DOHH2 (cell line): Measurements from ENCODE around the gene STAT2.

Experiments
- CTCF ChIP-seq: fragments of 200-600 bp; sonication (generic); IDR thresholded peaks from one replicate; pipeline ENCODE4 v1.5.1; 2014; ENCODE audit warnings: antibody characterized with exemption, mild to moderate bottlenecking, low read depth, low read length; ENCODE audit not compliant: poor library complexity, severe bottlenecking
- EZH2phosphoT487 ChIP-seq: fragments of 200-600 bp; sonication (generic); IDR thresholded peaks from 2 replicates; pipeline ENCODE4 v1.6.1; 2017; ENCODE audit warnings: borderline replicate concordance, mild to moderate bottlenecking, antibody characterized with exemption, low read length, moderate library complexity, mixed read lengths

- TF ChIP-seq CTCF (no peak), EZH2phosphoT487 (no peak)
Measured at GRCh38 chr12:56304276-56304675, 55.6 kb downstream of the STAT2 start.
